Brain microvascular endothelial cell (primary cell): Measurements from ENCODE around the gene SSX5.
"Not testable (repeated sequence)": the region's sequence is repeated elsewhere in the genome, so short reads cannot be mapped to it uniquely, and the experiment has no call there.

ENCODE experiments used
- DNase-seq: peaks from one replicate; pipeline ENCODE4 v3.0.0-alpha.2; 2020
- H3K27ac ChIP-seq: fragments of 250-450 bp; sonication (Bioruptor Pico); 2 replicates; pipeline ENCODE4 v1.5.1; 2020; ENCODE audit warnings: mild to moderate bottlenecking, moderate library complexity
- H3K27me3 ChIP-seq: fragments of 250-450 bp; sonication (Bioruptor Pico); replicated peaks from 2 replicates; pipeline ENCODE4 v1.5.1; 2020; ENCODE audit warnings: mild to moderate bottlenecking
- H3K36me3 ChIP-seq: fragments of 250-450 bp; sonication (Bioruptor Pico); replicated peaks from 2 replicates; pipeline ENCODE4 v1.5.1; 2020; ENCODE audit warnings: mild to moderate bottlenecking
- H3K4me3 ChIP-seq: 2 replicates; pipeline ENCODE4 v1.5.1; 2011; ENCODE audit warnings: low read depth, mild to moderate bottlenecking, control low read depth, low read length, moderate library complexity
- in situ Hi-C: cut with HindIII; loops from 2 replicates; pipeline ENCODE4 v1.10.0; 2017; ENCODE audit warnings: low sequenced_read_pairs, low pct_ligation_motif_present
- TF ChIP-seq, protein P1 (sequence below): IDR thresholded peaks from 2 replicates; pipeline ENCODE4 v1.5.1; 2011; ENCODE audit warnings: low read depth, mild to moderate bottlenecking, moderate library complexity, low read length, control low read depth, inconsistent platforms; ENCODE audit errors: missing control alignments

The SSX5 gene

GRCh38 chrX:48196745-48197201 lies at the start of gene SSX5:
SSX5 (minus strand) TSS chrX:48196795; CDS start chrX:48195358, 1,437 bp downstream.
- in situ Hi-C loops, result no loop called here
- TF ChIP-seq, protein P1, sequence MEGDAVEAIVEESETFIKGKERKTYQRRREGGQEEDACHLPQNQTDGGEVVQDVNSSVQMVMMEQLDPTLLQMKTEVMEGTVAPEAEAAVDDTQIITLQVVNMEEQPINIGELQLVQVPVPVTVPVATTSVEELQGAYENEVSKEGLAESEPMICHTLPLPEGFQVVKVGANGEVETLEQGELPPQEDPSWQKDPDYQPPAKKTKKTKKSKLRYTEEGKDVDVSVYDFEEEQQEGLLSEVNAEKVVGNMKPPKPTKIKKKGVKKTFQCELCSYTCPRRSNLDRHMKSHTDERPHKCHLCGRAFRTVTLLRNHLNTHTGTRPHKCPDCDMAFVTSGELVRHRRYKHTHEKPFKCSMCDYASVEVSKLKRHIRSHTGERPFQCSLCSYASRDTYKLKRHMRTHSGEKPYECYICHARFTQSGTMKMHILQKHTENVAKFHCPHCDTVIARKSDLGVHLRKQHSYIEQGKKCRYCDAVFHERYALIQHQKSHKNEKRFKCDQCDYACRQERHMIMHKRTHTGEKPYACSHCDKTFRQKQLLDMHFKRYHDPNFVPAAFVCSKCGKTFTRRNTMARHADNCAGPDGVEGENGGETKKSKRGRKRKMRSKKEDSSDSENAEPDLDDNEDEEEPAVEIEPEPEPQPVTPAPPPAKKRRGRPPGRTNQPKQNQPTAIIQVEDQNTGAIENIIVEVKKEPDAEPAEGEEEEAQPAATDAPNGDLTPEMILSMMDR, result no peak
- no peaks in the 10 kb centered on the region for H3K27me3 ChIP-seq

GRCh38 chrX:48224196-48224595 lies 27.6 kb upstream of the SSX5 start:
- H3K4me3 ChIP-seq, in situ Hi-C loops, H3K27ac ChIP-seq, H3K36me3 ChIP-seq, DNase-seq, H3K27me3 ChIP-seq: not testable (repeated sequence)

More at GRCh38 chrX:48196745-48197201, at the start of gene SSX5:
- Histone ChIP-seq H3K27ac (no peak within 1 kb of the TSS), H3K4me3 (no peak within 1 kb of the TSS), H3K36me3 (no peaks in the 10 kb centered on the region)
- DNase-seq, result no peak

- H3K4me3 ChIP-seq, in situ Hi-C loops, DNase-seq, H3K27me3 ChIP-seq, H3K27ac ChIP-seq, H3K36me3 ChIP-seq: not testable (repeated sequence)
Observed at GRCh38 chrX:48214341-48214740, 17.7 kb upstream of the SSX5 start.

- H3K36me3 ChIP-seq, result not testable (repeated sequence)
Observed at GRCh38 chrX:48190024-48190423, 6.6 kb downstream of the SSX5 start.

GRCh38 chrX:48181882-48182281 lies 14.7 kb downstream of the SSX5 start:
- in situ Hi-C loops, H3K36me3 ChIP-seq, DNase-seq, H3K27me3 ChIP-seq, H3K27ac ChIP-seq, H3K4me3 ChIP-seq: not testable (repeated sequence)

More at GRCh38 chrX:48190024-48190423, 6.6 kb downstream of the SSX5 start:
- H3K4me3 ChIP-seq, in situ Hi-C loops, DNase-seq, H3K27me3 ChIP-seq, H3K27ac ChIP-seq: not testable (repeated sequence)

DNA sequence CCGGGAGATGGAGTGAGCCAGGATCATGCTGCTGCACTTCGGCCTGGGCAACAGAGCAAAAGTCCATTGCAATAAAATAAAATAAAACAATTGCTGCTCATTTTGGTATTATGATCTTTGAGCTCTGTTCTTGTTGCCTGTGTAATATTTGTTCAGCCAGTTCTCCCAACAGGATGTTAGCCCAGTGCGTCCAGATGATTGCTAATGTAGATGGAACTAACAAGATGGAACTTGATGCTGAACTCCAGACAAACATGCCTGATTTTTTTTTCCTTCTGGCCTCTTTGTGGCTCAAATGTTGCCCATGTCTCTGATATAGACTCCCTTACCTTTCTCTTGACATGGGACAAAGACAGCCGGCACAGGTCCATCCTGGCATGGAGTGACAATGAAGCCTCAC lies 15.8 kb downstream of the SSX5 start:
- no peaks in the 10 kb centered on the region for H3K36me3 ChIP-seq
- no peak overlapping the region for H3K4me3 ChIP-seq
- in situ Hi-C loops, result no loop called here
- no peak for DNase-seq
- TF ChIP-seq, protein P1, result no peak
- H3K27ac ChIP-seq, result no peak overlapping the region
- H3K27me3 ChIP-seq, result no peaks in the 10 kb centered on the region

GRCh38 chrX:48179691-48180090 lies 16.9 kb downstream of the SSX5 start:
- TF ChIP-seq, protein P1, result no peak

GRCh38 chrX:48166322-48166721 lies 30.3 kb downstream of the SSX5 start:
- H3K27ac ChIP-seq, H3K27me3 ChIP-seq, in situ Hi-C loops, DNase-seq, H3K4me3 ChIP-seq, H3K36me3 ChIP-seq: not testable (repeated sequence)

More at GRCh38 chrX:48179691-48180090, 16.9 kb downstream of the SSX5 start:
- in situ Hi-C loops, result no loop called here
- no peak overlapping the region for H3K27ac ChIP-seq
- no peak overlapping the region for H3K4me3 ChIP-seq
- H3K27me3 ChIP-seq, result no peaks in the 10 kb centered on the region
- DNase-seq, result no peak
- H3K36me3 ChIP-seq, result no peaks in the 10 kb centered on the region
